Astrocyte (in vitro differentiated cells and primary cell): Measurements from ENCODE around the gene TREML1.

Experiments used
- EZH2 ChIP-seq: IDR thresholded peaks from 2 replicates; pipeline ENCODE4 v1.6.1; 2012; ENCODE audit warnings: mild to moderate bottlenecking, low read length, inconsistent platforms; ENCODE audit not compliant: insufficient read depth
- TF ChIP-seq, protein P1 (sequence below): IDR thresholded peaks from 2 replicates; pipeline ENCODE4 v1.5.1; 2011; ENCODE audit warnings: low read depth, mild to moderate bottlenecking, inconsistent platforms, low read length, moderate library complexity; ENCODE audit not compliant: insufficient read depth

DNA sequence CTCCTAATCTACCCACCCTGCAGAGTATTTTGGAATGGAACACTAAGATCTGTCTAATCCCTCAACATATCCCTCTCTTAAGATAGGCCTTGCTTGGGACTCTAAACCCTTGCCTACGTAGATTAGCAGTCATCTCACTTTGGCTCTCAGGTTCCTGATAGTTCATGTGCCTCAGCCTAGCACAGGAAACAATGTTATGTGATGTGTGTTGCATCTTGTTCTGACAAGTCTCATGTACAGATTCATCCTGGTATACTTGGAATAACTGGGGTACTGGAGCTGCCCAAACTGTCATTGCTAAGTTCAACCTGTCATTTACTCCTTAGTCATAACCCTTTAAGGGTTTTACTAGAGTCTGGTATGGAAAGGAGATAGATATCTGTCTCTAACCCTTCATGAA lies 34.1 kb downstream of the TREML1 start:
- no peak for TF ChIP-seq EZH2
- TF ChIP-seq, protein P1, sequence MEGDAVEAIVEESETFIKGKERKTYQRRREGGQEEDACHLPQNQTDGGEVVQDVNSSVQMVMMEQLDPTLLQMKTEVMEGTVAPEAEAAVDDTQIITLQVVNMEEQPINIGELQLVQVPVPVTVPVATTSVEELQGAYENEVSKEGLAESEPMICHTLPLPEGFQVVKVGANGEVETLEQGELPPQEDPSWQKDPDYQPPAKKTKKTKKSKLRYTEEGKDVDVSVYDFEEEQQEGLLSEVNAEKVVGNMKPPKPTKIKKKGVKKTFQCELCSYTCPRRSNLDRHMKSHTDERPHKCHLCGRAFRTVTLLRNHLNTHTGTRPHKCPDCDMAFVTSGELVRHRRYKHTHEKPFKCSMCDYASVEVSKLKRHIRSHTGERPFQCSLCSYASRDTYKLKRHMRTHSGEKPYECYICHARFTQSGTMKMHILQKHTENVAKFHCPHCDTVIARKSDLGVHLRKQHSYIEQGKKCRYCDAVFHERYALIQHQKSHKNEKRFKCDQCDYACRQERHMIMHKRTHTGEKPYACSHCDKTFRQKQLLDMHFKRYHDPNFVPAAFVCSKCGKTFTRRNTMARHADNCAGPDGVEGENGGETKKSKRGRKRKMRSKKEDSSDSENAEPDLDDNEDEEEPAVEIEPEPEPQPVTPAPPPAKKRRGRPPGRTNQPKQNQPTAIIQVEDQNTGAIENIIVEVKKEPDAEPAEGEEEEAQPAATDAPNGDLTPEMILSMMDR, result no peak
